GM18511 (cell line): ENCODE results near the gene XPNPEP3.
"Not testable (repeated sequence)": the region's sequence is repeated elsewhere in the genome, so short reads cannot be mapped to it uniquely, and the experiment has no call there.

Experiments
- ATAC-seq: cut with Tn5 transposase; IDR thresholded peaks from one replicate; pipeline ENCODE4 v1.9.1; 2021; ENCODE audit warnings: mild to moderate bottlenecking, moderate library complexity; ENCODE audit not compliant: unreplicated experiment

The XPNPEP3 gene

DNA sequence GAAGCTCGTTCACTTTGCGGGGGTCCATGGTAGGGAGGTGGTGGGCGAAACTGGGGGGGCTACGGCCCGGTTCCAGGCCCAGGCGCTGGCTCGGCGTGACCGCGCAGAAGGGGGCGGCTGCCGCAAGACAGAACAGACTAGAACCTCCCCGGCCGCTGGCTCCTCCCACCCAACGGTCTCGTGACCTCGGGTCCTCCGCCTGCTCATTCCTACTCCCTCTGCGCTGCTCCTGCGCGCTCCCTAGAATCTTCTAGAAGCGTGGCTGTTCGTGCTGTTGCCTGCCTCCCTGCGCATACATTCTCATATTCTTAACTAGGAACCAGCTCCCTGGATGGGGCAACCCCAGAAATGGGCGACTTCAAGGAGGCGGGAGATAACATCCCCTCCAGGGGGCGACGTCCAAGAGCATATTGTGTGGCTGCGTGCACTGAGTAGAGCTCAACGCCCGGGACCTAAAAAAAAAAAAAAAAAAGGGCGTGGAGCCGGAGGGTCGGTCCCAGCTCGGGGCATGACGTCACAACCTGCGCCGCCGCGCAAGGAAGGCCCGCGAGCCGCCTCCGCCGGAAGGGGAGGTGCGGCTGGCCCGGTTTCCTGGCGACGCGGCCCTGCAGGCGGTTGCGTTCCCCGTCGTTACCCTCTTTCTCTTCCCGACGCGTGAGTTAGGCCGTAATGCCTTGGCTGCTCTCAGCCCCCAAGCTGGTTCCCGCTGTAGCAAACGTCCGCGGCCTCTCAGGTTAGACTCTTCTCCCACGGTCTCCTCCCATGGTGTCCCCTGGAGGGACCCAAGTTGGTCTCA, at the start of gene XPNPEP3, which contains the start of gene ST13:
XPNPEP3 (plus strand) TSS at position 636 of the 796 bp plus-strand sequence; CDS start at position 670, 34 bp downstream.
ST13 (minus strand) TSS at position 127 of the 796 bp plus-strand sequence; CDS start at position 28, 99 bp downstream.
- ATAC-seq: peak; percentile 95

DNA sequence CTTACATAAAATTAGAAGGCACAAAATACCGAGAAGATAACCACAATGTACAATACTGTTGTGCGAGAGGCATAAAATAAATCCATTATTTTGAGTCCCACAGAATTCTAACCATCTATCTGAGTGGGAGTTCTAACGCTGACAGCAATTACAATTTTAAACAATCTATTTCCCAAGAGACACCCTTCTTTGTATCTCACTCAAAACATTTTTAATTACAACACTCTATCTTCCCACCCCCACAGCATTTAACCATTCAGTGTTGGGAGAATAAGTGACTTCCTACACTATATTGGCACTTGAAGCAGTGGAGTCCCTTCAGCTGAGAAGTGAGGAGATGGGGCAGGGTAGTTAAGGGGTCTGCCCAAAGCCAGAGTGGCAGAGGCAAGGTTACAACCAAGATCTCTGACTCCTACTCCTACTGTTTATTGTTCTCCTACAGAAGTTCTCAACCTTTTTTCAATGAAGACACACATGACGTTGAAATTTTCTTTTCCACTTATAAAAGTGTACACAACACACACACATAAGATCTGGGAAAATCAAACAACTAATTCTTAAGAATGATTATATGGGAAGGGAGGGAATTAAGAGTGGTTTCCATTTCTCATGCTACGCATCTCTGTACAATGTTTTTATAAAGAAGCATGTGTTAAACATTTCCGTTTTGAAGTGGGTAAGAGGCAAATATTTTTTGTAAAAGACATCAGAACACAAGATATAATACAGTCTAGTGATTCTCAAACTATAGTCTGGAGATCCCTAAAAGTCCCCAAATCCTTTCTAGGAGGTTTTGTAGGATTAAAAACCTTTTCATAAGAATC, 48.7 kb upstream of the XPNPEP3 start:
- no peak for ATAC-seq

- no peak for ATAC-seq
Measured at GRCh38 chr22:40813912-40814315, 43.0 kb upstream of the XPNPEP3 start.

GRCh38 chr22:40817737-40818136, 39.2 kb upstream of the XPNPEP3 start:
- ATAC-seq: no peak

GRCh38 chr22:40818192-40818746, 38.7 kb upstream of the XPNPEP3 start:
- ATAC-seq: peak; percentile 7

GRCh38 chr22:40818747-40819598, 38.0 kb upstream of the XPNPEP3 start, which contains the start of gene SLC25A17:
Gene SLC25A17, minus strand, starts transcription at chr22:40819346. Its CDS starts 98 bp downstream, at chr22:40819248.
- ATAC-seq: peak; percentile 79

DNA sequence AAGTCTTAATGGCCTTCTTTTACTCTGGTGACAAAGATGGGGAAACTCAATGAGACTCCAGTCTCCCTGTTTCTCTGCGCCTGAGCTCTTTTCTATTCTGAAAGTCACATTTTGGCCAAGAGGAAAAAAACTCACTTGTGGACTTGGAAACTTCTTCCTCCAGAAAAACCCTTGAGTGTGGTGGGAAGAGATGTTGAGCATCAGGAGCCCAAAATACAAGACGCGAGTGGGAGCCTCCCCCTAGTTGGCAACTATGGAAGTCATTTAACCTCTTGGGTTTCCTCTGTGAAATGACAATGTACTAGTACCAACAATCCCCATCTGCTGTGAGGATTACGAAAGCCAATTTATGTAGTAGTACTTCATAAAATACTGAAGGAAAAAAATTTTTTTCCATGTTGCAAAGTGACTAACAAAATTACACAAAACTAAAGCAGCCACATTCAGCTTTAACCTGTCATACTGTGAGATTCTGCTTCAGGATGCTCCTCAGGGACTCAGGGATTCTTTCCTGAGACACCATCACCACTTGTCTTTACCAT, 37.3 kb upstream of the XPNPEP3 start:
- no peak for ATAC-seq

DNA sequence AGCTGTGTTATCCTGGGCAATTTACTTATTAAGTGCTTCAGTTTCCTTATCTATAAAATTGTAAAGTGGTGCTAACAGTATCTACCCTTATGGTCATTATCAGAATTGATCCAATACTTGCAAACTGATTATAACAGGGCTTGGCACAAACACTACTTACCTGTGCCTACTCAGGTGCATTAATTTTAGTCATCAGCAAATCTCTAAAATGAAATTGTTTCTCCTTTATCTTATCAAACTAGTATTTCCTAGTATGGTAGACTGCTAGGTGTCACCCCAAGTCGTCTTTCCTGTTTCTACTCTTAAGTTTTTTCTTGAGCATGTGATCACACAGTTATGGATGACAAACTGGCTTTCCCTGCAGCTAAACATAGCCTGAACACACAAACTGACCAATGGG, 33.5 kb upstream of the XPNPEP3 start:
- no peak for ATAC-seq

DNA sequence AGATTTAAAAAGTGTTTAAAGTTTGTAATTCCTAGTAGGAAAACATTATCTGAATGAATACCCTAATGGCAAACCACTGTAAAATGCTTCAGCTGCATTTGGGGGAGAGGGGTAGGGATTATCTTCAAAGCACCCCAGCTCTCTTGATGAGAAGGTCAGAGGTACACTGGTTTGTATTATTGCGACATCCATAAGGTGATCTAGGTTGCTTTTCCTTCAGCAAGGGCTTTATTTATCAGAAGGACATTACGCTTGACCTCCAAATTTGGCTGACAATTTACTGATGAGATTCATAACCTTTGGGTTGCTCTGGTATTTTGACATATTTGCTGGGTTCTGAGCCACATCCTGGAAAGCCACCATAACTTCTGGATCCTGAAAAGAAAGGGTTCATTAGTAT, 30.7 kb upstream of the XPNPEP3 start:
- ATAC-seq: not testable (repeated sequence)

- ATAC-seq: no peak
Measured at GRCh38 chr22:40826984-40827741, 29.8 kb upstream of the XPNPEP3 start.

DNA sequence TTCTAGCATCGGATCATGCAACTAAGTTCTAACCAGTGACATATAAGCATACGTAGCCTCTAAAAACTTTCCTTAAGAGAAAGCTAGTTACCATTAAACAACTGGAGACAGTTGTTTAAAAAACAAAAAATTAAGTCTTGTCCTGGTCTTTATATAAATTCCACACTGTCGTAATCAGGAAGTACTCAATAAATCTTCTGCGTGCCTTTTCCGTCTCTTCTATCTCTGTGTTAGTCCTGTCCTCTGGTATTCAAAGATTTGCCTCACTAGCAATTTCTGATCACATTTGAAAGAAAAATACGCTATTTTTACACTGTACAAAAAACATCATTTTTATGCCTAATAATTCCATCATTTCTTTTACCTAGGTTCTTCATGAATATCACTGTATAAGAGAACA, 27.8 kb upstream of the XPNPEP3 start:
- ATAC-seq: no peak

GRCh38 chr22:40834619-40835018, 22.3 kb upstream of the XPNPEP3 start:
- no peak for ATAC-seq

GRCh38 chr22:40838486-40838885, 18.5 kb upstream of the XPNPEP3 start:
- ATAC-seq: no peak

DNA sequence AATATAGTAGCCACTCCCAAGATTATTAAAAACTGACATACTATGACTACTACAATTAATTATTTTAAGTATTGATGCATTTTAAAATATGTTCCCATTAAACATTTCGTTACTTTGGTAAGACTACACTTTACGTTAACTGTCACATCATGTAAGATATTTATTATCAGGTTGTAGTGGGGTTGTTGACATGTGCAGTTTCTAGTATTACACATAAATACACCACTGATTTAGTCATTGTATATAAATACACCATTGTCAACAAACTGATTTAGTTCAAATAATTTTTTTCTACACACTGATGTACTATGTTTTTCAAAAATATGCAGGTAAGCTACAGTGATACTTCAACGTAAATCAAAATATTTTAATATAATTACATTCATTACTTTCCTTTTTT, 12.0 kb upstream of the XPNPEP3 start:
- ATAC-seq: no peak

DNA sequence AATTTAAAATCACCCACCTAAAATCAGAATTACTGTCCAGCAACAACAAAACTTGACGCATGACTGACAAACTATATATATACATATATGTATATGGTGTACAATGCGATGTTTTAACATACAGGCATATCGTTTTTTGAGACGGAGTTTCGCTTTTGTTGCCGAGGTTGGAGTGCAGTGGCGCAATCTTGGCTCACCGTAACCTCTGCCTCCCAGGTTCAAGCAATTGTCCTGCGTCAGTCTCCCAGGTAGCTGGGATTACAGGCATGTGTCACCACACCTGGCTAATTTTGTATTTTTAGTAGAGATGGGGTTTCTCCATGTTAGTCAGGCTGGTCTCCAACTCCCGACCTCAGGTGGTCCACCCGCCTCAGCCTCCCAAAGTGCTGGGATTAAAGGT, 11.1 kb upstream of the XPNPEP3 start:
- ATAC-seq: not testable (repeated sequence)

GRCh38 chr22:40853333-40853732, 3.6 kb upstream of the XPNPEP3 start:
- ATAC-seq: no peak

- no peak for ATAC-seq
Measured at GRCh38 chr22:40853961-40854360, 3.0 kb upstream of the XPNPEP3 start.

DNA sequence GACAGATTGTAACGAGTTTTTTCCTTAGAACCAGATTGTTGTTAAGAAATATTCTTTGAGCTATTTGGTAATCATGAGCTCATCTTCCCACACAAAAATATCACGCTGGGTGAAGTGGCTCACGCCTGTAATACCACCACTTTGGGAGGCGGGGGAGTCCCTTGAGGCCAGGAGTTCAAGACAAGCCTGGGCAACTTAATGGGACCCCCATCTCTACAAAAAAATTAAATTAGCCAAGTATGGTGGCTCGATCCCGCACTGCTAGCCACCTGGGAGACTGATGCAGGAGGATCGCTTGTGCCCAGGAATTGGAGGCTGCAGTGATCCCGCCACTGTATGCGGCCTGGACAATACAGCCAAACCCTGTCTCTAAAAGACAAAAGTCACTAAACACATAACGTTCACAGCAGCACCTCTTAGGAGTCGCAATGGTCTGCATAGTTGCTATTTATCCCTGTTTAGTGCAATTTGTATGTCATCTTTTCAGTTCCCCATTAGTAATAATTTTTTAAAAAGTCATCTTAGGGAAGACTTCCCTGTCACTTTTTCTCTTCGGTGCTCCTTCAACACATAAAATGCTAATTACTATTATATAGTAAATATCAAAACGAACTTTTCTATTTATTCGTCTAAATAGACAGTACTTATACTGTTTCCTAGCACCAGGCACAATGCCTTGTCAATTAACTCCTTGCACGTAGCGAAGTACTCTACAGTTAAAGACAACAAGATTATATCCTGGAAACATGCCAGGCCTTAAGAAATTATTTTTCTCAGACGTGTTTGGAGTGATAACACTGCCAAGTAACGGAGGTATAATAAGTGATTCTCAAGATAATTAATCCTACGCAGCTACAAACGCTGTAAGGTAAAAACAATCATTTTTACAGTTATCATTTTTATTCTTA, 1.6 kb upstream of the XPNPEP3 start:
- no peak for ATAC-seq
